Lower lobe of right lung (tissue), 2 donors: ENCODE results near the gene ROR1. TPM values are rescaled to one million over a fixed set of nuclear protein-coding genes. Genes with fewer than 3 reads are reported as not detected.

Experiments
- ATAC-seq, 2 donors: fragments of 200-7000 bp; cut with Tn5 transposase; one replicate each; pipeline ENCODE4 v1.9.1; 2020 to 2022; ENCODE audit warnings: mild to moderate bottlenecking in 2 of 2, moderate library complexity in 2 of 2
- DNase-seq: peaks from one replicate; pipeline ENCODE4 v3.0.0-alpha.2; 2020
- H3K27ac ChIP-seq: fragments of 200-600 bp; one replicate; pipeline ENCODE4 v1.8.0; 2022
- H3K27me3 ChIP-seq: fragments of 200-600 bp; one replicate; pipeline ENCODE4 v1.8.0; 2022; ENCODE audit warnings: low read depth
- H3K36me3 ChIP-seq: fragments of 200-600 bp; one replicate; pipeline ENCODE4 v1.8.0; 2022; ENCODE audit warnings: mild to moderate bottlenecking
- H3K4me1 ChIP-seq: fragments of 200-600 bp; one replicate; pipeline ENCODE4 v1.8.0; 2022
- H3K4me3 ChIP-seq: fragments of 200-600 bp; one replicate; pipeline ENCODE4 v1.8.0; 2022; ENCODE audit warnings: mild to moderate bottlenecking
- H3K9me3 ChIP-seq: fragments of 200-600 bp; one replicate; pipeline ENCODE4 v1.8.0; 2022
- CTCF ChIP-seq: fragments of 200-600 bp; IDR thresholded peaks from one replicate; pipeline ENCODE4 v1.8.0; 2022; ENCODE audit warnings: antibody characterized with exemption, mild to moderate bottlenecking
- intact Hi-C: fragments of 100-400 bp; cut with DNase I; formaldehyde crosslinking; loops from one replicate; pipeline ENCODE4 v1.11.0; 2022
- total RNA-seq: library from RNA; stranded (reverse); fragmentation: NEBNext Ultra II Directional; extraction: Animal tissue kit (Norgen Biotek cat#: 25700); gene quantifications from one replicate; pipeline ENCODE4 v1.2.1, GENCODE V29; 2021
- donor health status: DM: no; HTN: yes; CAD: no; lungs with severe emphysema.

ROR1 gene
- total RNA-seq, 1 donor from 2014 or later, result 15.8 TPM

- no peak for ATAC-seq
Observed at GRCh38 chr1:63906047-63906704, 132.4 kb downstream of the ROR1 start.

DNA sequence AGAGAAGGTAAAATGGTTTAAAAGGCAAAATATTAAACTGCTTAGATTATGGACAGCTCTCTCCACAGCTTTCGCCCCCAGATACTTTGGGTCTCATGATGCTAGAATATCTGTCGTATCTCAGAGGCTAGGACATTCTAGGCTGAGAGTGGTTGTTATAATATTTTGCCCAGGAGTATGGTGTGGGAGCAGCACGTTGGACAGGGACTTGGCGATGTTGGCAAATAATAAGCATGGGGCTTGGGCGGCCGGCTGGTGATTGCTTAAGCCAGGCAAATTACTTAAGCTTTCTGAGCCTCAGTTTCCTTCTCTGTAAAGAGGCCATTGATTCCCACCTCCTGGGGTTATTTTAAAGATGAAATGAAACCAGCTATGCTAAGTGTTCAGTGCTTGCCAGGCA, 133.2 kb downstream of the ROR1 start:
- no peaks in the 10 kb centered on the region for H3K27me3 ChIP-seq
- intact Hi-C loops, result no loop called here
- H3K9me3 ChIP-seq, result no peaks in the 10 kb centered on the region
- no peak overlapping the region for H3K27ac ChIP-seq
- DNase-seq (no peak), ATAC-seq (no peak)
- H3K4me1 ChIP-seq, result peaks cover 7% of the 10 kb centered on the region
- TF ChIP-seq CTCF, result no peak
- H3K36me3 ChIP-seq, result no peaks in the 10 kb centered on the region
- H3K4me3 ChIP-seq, result no peak overlapping the region

More at GRCh38 chr1:63906047-63906704, 132.4 kb downstream of the ROR1 start:
- TF ChIP-seq CTCF, result no peak
- intact Hi-C loops, result no loop called here
- H3K27ac ChIP-seq, result no peak overlapping the region
- H3K4me1 ChIP-seq, result peaks cover 7% of the 10 kb centered on the region
- no peak overlapping the region for H3K4me3 ChIP-seq
- no peaks in the 10 kb centered on the region for H3K36me3 ChIP-seq
- H3K9me3 ChIP-seq, result no peaks in the 10 kb centered on the region
- no peaks in the 10 kb centered on the region for H3K27me3 ChIP-seq
- no peak for DNase-seq

DNA sequence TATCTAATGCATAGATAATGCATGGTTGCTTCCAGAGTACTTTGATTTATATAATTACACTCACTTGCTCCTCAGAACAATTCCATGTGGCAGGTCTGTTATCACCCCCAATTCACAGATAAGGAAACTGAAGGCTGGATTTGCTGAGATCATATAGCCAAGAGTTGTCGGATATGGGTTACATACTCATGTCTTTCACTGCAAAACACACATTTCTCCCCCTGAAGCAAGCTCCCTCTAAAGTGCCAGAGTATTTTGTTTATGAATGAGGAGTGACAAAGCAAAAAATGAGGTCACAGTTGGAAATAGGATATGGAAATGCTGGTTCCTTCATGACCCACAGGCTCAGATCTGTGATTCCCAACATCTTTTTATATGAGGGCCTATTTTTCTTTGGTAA, 134.2 kb downstream of the ROR1 start:
- no peaks in the 10 kb centered on the region for H3K27me3 ChIP-seq
- peaks cover 7% of the 10 kb centered on the region for H3K4me1 ChIP-seq
- H3K4me3 ChIP-seq, result no peak overlapping the region
- ATAC-seq (no peak), DNase-seq (no peak)
- H3K9me3 ChIP-seq, result no peaks in the 10 kb centered on the region
- H3K36me3 ChIP-seq, result no peaks in the 10 kb centered on the region
- TF ChIP-seq CTCF, result no peak
- no peak overlapping the region for H3K27ac ChIP-seq
- intact Hi-C loops, result no loop called here

DNA sequence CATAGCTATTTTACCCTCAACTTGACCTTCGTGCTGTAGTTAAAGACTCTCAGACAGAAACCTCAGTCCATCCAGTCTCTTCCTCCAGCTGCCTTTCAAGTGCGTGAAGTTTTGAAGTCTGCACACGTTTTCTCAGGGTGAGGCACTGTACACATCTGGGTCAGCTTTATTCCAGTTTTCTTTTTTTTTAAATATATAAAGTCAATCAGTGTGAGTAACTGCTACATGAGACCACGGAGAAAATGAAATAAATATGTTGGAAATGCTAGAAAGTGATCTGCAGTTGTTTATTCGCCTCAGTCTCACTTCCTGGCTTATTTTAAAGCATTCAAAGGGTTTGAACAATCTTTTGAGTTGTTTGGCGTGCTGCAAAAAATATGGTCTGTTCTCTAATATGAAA, 135.7 kb downstream of the ROR1 start:
- Histone ChIP-seq H3K9me3 (no peaks in the 10 kb centered on the region), H3K27ac (no peak overlapping the region), H3K36me3 (no peaks in the 10 kb centered on the region), H3K27me3 (no peaks in the 10 kb centered on the region), H3K4me3 (no peak overlapping the region), H3K4me1 (peaks cover 13% of the 10 kb centered on the region)
- TF ChIP-seq CTCF, result no peak
- DNase-seq (no peak), ATAC-seq (no peak)
- intact Hi-C loops, result no loop called here

DNA sequence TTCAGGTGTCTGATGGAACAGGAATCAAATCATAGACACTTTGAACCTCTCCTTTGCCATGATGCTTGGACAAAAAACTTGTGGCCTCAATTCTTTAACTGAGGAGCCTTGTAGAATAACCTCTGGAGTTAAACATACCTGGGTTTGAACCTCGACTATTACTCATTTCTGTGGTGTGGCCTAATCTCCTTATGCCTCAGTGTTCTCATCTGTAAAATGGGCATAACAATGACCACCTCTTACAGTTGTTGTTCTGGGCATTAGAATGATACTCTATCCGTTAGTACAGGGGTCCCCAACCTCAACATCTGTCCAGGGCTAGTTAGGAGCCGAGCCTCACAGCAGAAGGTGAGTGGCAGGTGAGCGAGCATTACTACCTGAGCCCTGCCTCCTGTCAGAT, 137.2 kb downstream of the ROR1 start:
- intact Hi-C loops, result no loop called here
- Histone ChIP-seq H3K4me3 (no peak overlapping the region), H3K9me3 (no peaks in the 10 kb centered on the region), H3K27ac (no peak overlapping the region), H3K4me1 (peaks cover 16% of the 10 kb centered on the region), H3K27me3 (no peaks in the 10 kb centered on the region), H3K36me3 (no peaks in the 10 kb centered on the region)
- DNase-seq, result no peak
- no peak for ATAC-seq
- TF ChIP-seq CTCF, result no peak
